IPS-15b (cell line): ENCODE results near the gene HMGB3.
"Not testable (repeated sequence)": the region's sequence is repeated elsewhere in the genome, so short reads cannot be mapped to it uniquely, and the experiment has no call there.

Source experiments
- H3K27me3 ChIP-seq: one replicate; pipeline ENCODE4 v1.6.1; 2013; ENCODE audit warnings: low read length; ENCODE audit not compliant: control insufficient read depth, insufficient read depth
- H3K36me3 ChIP-seq: one replicate; pipeline ENCODE4 v1.6.1; 2013; ENCODE audit warnings: low read length; ENCODE audit not compliant: control insufficient read depth, insufficient read depth
- H3K4me1 ChIP-seq: one replicate; pipeline ENCODE4 v1.6.1; 2013; ENCODE audit warnings: mild to moderate bottlenecking, low read length; ENCODE audit not compliant: control insufficient read depth, insufficient read depth
- H3K4me3 ChIP-seq: one replicate; pipeline ENCODE4 v1.5.1; 2013; ENCODE audit warnings: low read depth, low read length
- H3K9ac ChIP-seq: one replicate; pipeline ENCODE4 v1.6.1; 2013; ENCODE audit warnings: low read depth, mild to moderate bottlenecking, low read length
- H3K9me3 ChIP-seq: one replicate; pipeline ENCODE4 v1.6.1; 2013; ENCODE audit warnings: mild to moderate bottlenecking, low read length; ENCODE audit not compliant: control insufficient read depth, insufficient read depth

Gene HMGB3

DNA sequence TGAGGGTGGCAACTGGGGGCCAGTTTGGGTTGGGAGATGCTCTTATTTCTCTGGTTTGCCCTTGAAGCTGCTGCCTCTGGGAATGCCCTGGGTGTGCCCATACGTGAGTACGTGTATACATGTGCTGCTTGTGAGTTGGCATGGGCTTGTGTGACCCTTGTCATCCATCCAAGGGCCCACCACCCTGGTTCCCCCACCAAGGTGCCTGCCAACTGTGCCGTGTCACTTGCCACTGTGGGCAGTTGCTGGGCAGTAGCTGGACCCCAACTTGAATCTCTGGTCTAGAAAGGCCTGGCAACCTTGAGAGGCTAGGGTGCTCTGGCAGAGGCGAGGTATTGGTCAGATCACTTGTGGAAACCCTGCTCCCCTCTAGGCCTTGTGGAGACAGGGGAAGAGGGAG lies 2.4 kb upstream of the HMGB3 start:
- peaks cover 10% of the 10 kb centered on the region for H3K27me3 ChIP-seq
- no peaks in the 10 kb centered on the region for H3K36me3 ChIP-seq
- H3K4me3 ChIP-seq, result no peak overlapping the region
- no peaks in the 10 kb centered on the region for H3K9me3 ChIP-seq
- H3K4me1 ChIP-seq, result peaks cover 2% of the 10 kb centered on the region
- no peak overlapping the region for H3K9ac ChIP-seq

DNA sequence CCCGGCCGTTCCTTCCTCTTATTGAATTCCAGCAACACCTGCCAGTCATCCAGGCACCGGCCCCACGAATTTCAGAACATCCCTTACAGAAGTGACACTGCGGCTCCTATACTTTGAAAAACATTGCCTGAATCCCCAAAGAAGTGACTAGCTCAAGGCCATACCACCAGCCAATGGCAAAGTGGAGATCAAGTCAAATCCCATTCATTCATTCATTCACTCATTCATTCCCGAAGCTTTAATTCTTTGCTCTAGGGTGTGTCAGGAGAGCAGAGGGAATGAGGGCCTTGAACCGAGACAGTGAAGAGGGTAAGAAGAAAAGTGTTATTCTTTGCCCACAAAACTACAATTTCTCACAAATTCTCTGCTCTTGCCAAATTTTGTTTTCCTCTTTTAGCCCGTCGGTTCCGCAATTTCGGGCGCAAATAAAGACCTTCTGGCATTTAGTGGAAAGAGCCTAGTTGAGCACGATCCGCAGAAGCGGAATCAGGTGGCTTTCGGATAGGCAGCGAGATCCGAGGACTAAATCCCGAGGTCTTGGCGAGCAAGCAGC lies 824 bp upstream of the HMGB3 start:
- peaks cover 10% of the 10 kb centered on the region for H3K27me3 ChIP-seq
- H3K4me1 ChIP-seq, result peaks cover 2% of the 10 kb centered on the region
- H3K9me3 ChIP-seq, result no peaks in the 10 kb centered on the region
- H3K4me3 ChIP-seq, result peak overlapping the region; percentile 58
- H3K36me3 ChIP-seq, result peaks cover 4% of the 10 kb centered on the region
- H3K9ac ChIP-seq, result peak overlapping the region; percentile 65

DNA sequence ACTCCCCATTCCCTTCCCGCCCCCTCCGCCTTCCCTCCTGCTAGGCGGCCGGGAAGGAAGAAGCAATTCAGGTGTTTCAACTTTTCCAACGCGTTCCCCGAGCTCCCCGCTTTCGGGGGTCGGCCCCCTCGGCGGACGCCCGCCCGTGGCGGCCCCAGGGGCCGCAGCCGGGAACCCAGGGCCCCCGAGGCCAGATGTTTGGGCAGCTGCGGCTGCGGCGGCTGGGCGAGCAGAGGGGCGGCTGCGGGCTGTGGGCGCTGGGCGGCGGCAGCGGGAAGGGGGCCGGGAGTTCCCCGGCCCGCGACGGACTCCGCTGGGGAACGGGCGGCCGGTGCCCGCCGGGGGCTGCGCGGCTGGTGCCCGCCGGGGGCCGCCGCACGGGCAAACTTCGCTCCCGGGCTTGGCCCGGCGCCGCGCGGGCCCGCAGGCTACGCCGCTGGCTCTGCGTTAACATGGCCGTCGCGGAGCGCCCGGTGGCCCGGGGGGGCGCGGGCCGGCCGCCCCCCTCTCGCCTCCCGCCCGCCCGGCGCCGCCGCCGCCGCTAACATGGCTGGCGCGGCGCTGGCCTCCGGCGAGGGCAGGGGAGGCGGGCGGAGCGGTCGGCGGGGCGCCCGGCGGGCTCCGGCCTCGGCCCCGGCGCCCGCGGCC lies 510 bp downstream of the HMGB3 start:
- peak overlapping the region; percentile 43 for H3K4me3 ChIP-seq
- peaks cover 4% of the 10 kb centered on the region for H3K36me3 ChIP-seq
- no peaks in the 10 kb centered on the region for H3K9me3 ChIP-seq
- peaks cover 2% of the 10 kb centered on the region for H3K4me1 ChIP-seq
- peak overlapping the region; percentile 37 for H3K9ac ChIP-seq
- H3K27me3 ChIP-seq, result peaks cover 10% of the 10 kb centered on the region

DNA sequence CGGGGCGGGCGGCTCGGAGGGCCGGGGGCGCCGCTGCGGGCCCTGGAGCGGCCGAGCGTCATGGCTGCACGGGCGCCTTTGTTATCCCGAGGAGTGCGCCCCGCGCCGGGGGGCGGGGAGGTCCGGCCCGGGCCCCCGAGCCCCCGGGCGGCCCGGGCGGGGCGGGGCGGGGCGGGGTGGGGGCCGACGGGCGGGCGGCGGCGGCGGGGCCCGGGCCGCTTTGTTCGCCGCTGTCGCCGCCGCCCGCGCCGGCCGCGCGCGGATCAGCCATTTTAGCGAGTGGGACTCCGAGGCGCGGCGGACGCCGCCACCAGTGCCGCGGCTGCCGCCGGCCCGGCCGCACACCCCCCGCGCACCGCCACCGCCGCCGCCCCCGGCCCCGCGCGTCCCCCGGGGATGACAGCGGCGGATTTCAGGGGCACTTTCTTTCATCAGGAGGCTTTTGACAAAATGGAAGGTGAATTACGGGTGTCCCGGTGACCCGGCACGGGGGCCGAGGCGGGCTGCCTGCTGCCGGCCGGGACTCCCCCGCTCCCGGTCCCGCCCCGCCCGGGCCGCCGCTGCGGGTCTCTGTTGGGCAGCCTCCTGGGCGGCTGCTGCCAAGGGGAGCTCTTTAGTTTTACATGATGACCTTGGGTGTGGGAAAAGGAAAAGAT lies 1.2 kb downstream of the HMGB3 start:
- H3K27me3 ChIP-seq, result peaks cover 10% of the 10 kb centered on the region
- H3K9ac ChIP-seq, result no peak overlapping the region
- H3K36me3 ChIP-seq, result peaks cover 4% of the 10 kb centered on the region
- peak overlapping the region; percentile 63 for H3K4me3 ChIP-seq
- H3K9me3 ChIP-seq, result no peaks in the 10 kb centered on the region
- peaks cover 2% of the 10 kb centered on the region for H3K4me1 ChIP-seq

DNA sequence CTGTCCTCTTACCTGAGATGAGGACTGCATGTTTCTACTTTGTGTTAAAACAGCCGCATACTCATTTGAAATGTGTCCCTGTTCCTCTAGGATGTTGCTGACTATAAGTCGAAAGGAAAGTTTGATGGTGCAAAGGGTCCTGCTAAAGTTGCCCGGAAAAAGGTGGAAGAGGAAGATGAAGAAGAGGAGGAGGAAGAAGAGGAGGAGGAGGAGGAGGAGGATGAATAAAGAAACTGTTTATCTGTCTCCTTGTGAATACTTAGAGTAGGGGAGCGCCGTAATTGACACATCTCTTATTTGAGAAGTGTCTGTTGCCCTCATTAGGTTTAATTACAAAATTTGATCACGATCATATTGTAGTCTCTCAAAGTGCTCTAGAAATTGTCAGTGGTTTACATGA lies 4.6 kb downstream of the HMGB3 start:
- not testable (repeated sequence) for H3K4me3 ChIP-seq, H3K36me3 ChIP-seq, H3K9ac ChIP-seq, H3K27me3 ChIP-seq, H3K4me1 ChIP-seq, H3K9me3 ChIP-seq

DNA sequence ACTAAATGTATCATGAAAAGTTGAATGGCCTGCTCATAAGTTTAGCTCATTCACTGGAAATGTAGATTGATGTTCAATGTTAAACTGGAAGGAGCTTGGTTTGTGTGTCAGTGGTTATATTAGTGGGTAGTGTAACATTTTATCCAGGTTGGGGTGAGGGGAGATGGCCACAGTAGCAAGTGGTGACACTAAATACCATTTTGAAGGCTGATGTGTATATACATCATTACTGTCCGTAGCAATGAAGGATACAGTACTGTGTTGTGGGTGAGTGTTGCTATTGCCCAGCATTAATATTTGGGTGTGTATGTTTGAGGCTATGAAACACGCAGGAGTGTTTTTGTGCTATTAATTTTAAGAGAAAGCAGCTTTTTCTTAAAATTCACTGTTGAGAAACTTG lies 6.3 kb downstream of the HMGB3 start:
- peaks cover 4% of the 10 kb centered on the region for H3K36me3 ChIP-seq
- no peaks in the 10 kb centered on the region for H3K9me3 ChIP-seq
- no peak overlapping the region for H3K9ac ChIP-seq
- H3K27me3 ChIP-seq, result no peaks in the 10 kb centered on the region
- H3K4me3 ChIP-seq, result no peak overlapping the region
- H3K4me1 ChIP-seq, result no peaks in the 10 kb centered on the region

DNA sequence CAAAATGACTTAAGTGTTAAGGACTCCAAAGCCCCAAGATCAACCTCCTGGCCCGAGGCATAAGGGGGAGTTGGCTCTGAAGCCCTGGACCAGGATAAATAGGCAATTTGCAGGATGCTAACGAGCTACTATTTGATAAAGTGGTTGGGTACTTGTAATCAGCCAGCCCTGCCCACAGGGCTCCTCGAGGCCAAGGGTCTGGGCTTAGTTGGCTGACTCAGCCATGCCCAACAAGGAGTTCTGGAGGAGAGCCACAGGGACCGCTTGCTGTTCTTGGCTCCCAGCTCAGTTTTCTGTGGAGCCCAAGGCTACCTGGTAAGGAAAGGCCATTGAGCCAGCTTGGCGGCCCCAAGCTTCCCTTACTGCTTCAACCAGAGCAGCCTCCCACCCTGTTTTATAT lies 7.8 kb downstream of the HMGB3 start:
- Histone ChIP-seq H3K27me3 (no peaks in the 10 kb centered on the region), H3K4me1 (no peaks in the 10 kb centered on the region), H3K9me3 (no peaks in the 10 kb centered on the region), H3K9ac (no peak overlapping the region), H3K4me3 (no peak overlapping the region), H3K36me3 (peaks cover 4% of the 10 kb centered on the region)

DNA sequence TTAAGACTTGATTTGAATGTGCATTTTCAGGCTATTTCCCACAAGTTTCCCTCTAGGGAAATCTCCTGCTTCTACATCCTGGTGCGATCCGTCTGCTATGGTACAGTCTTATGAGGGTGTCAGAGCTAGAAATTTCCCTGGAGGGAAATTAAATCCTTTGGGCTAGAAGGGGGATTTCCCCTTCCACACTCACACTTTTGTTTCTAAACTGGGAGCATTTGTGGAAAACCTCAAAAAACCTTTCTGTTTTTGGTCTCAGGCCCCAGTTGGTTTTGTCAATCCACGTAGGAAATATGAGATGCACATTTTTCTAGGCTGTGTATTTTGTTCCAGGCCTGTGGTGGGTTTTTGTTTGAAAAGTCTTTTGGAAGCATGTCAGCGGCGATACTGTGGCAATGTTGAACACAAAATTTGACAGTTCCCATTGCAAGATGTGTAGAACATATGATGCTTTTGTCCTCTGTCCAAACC lies 17.8 kb downstream of the HMGB3 start:
- Histone ChIP-seq H3K9me3 (no peaks in the 10 kb centered on the region), H3K9ac (no peak overlapping the region), H3K36me3 (no peaks in the 10 kb centered on the region), H3K4me3 (no peak overlapping the region), H3K4me1 (no peaks in the 10 kb centered on the region), H3K27me3 (no peaks in the 10 kb centered on the region)

DNA sequence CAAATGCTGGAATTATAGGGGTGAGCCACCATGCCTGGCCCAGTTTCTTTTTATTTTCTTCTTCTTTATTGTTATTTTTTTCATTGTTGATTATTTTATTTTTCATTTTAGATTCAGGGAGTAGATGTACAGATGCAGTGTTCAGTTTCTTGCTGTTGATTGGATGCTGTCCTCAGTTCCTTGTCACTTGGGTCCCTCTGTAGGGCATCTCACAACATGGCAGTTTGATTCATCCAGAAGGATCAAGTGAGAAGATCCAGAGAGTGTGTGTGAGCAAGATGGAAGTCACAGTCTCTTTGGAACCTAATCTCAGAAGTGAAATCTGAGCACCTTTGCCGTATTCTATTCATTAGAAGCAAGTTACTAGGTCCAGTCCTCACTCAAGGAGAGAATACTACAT lies 20.9 kb downstream of the HMGB3 start:
- no peaks in the 10 kb centered on the region for H3K27me3 ChIP-seq
- H3K9ac ChIP-seq, result no peak overlapping the region
- no peak overlapping the region for H3K4me3 ChIP-seq
- no peaks in the 10 kb centered on the region for H3K9me3 ChIP-seq
- no peaks in the 10 kb centered on the region for H3K4me1 ChIP-seq
- no peaks in the 10 kb centered on the region for H3K36me3 ChIP-seq

DNA sequence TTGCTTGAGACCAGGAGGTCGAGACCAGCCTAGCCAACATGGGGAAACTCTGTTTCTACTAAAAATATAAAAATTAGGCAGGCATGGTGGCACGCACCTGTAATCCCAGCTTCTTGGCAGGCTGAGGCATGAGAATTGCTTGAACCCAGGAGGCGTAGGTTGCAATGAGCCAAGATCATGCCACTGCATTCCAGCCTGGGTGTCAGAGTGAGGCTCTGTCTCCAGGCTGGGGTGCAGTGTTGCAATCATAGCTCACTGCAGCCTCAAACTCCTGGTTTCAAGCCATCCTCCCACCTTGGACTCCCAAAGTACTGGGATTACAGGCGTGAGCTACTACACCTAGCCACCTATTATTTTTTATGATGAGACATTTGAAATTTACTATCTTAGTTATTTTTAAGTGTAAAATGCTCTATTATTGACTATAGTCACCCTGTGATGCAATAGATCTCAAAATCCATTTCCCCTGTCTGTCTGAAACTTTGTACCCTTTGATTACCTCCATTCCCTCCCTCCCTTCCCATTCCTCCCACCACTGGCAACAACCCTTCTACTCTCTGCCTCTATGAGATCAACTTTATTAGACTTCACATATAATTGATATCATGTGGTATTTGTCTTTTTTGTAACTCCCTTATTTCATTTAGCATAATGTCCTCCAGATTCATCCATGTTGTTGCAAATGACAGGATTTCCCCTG lies 23.4 kb downstream of the HMGB3 start:
- H3K9ac ChIP-seq, result no peak overlapping the region
- H3K9me3 ChIP-seq, result no peaks in the 10 kb centered on the region
- no peaks in the 10 kb centered on the region for H3K4me1 ChIP-seq
- H3K27me3 ChIP-seq, result no peaks in the 10 kb centered on the region
- no peaks in the 10 kb centered on the region for H3K36me3 ChIP-seq
- no peak overlapping the region for H3K4me3 ChIP-seq

DNA sequence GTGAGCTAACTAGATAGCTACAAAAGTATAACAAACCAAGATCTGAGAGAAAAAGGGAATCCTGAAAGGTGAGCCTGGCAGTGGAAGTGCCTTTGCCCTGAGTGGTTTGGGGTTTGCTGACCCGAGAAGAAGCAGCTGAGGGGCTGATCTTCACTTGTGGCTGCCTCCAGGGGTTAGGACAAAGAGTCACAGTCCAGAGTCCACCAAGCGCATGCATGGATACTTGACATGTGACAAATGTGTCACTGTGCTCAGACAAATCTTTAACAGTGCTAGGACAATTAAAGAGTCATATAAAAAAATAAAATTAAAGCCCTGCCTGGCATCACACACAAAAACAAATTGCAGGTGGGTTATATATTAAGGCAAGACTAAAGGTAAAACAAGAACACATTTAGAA lies 26.4 kb downstream of the HMGB3 start:
- H3K4me3 ChIP-seq, result no peak overlapping the region
- no peaks in the 10 kb centered on the region for H3K9me3 ChIP-seq
- no peaks in the 10 kb centered on the region for H3K36me3 ChIP-seq
- no peaks in the 10 kb centered on the region for H3K27me3 ChIP-seq
- no peaks in the 10 kb centered on the region for H3K4me1 ChIP-seq
- no peak overlapping the region for H3K9ac ChIP-seq
